Caco-2 (cell line): ENCODE data around the gene C11orf24. TPM values are rescaled to one million over a fixed set of nuclear protein-coding genes. Genes with fewer than 3 reads are reported as not detected.

Experiments used
- BruUV-seq: library from RNA; stranded (reverse); fragments of 400-500 nt; replicated peaks from 2 replicates; lab custom pipeline; 2021; lab: Mats Ljungman, UMichigan
- CTCF ChIA-PET: fragments of 300-600 bp; sonication (Branson Sonifier 250); formaldehyde crosslinking; loops from one replicate; lab custom pipeline; 2022; ENCODE audit warnings: antibody characterized with exemption; lab: Charles Lee
- POLR2A ChIA-PET: fragments of 300-600 bp; sonication (Branson Sonifier 250); formaldehyde crosslinking; loops from one replicate; lab custom pipeline; 2022; ENCODE audit warnings: antibody characterized with exemption; lab: Charles Lee
- DNase-seq, 2 experiments: peaks; one replicate each; pipeline versions ENCODE4 v3.0.0 to v3.0.0-alpha.2; 2020 to 2022
- H3K27me3 ChIP-seq: replicated peaks from 2 replicates; pipeline ENCODE4 v1.6.0; 2011; ENCODE audit warnings: low read length; ENCODE audit not compliant: control insufficient read depth, insufficient read depth
- H3K36me3 ChIP-seq: 2 replicates; pipeline ENCODE4 v1.5.1; 2011; ENCODE audit warnings: low read length; ENCODE audit not compliant: control insufficient read depth, insufficient read depth
- H3K4me1 ChIP-seq: fragments of 250-450 bp; sonication (Bioruptor Pico); 2 replicates; pipeline ENCODE4 v1.5.1; 2020; ENCODE audit warnings: mild to moderate bottlenecking
- H3K4me3 ChIP-seq: 2 replicates; pipeline ENCODE4 v1.5.1; 2011; ENCODE audit warnings: low read depth, mild to moderate bottlenecking, control low read depth, low read length
- H3K9me3 ChIP-seq: fragments of 250-450 bp; sonication (Bioruptor Pico); 2 replicates; pipeline ENCODE4 v1.5.1; 2020; ENCODE audit warnings: mild to moderate bottlenecking, moderate library complexity
- H3K27ac Mint-ChIP-seq: one replicate; pipeline ENCODE4 v1.8.0; 2022; ENCODE audit warnings: mixed read lengths; ENCODE audit not compliant: unreplicated experiment
- H3K27me3 Mint-ChIP-seq: one replicate; pipeline ENCODE4 v1.8.0; 2022; ENCODE audit warnings: mixed read lengths; ENCODE audit not compliant: insufficient read depth, unreplicated experiment
- H3K36me3 Mint-ChIP-seq: one replicate; pipeline ENCODE4 v1.8.0; 2022; ENCODE audit warnings: mild to moderate bottlenecking, mixed read lengths; ENCODE audit not compliant: insufficient read depth, unreplicated experiment
- H3K4me1 Mint-ChIP-seq: one replicate; pipeline ENCODE4 v1.8.0; 2022; ENCODE audit warnings: low read depth, mixed read lengths; ENCODE audit not compliant: unreplicated experiment
- H3K4me3 Mint-ChIP-seq: one replicate; pipeline ENCODE4 v1.8.0; 2022; ENCODE audit warnings: mild to moderate bottlenecking, moderate library complexity, mixed read lengths; ENCODE audit not compliant: unreplicated experiment
- H3K9me3 Mint-ChIP-seq: one replicate; pipeline ENCODE4 v1.8.0; 2022; ENCODE audit warnings: mixed read lengths; ENCODE audit not compliant: unreplicated experiment
- intact Hi-C: fragments of 100-400 bp; cut with micrococcal nuclease; formaldehyde crosslinking; loops from one replicate; pipeline ENCODE4 v1.10.0; 2022; ENCODE audit not compliant: unreplicated experiment
- total RNA-seq: library from RNA; stranded (reverse); gene quantifications from 2 replicates; pipeline ENCODE4 v1.2.3, GENCODE V29; 2022
- TF ChIP-seq, protein P1 (sequence below), 2 experiments: fragments of 200-600 bp in 1 of 2; IDR thresholded peaks; 1 replicate in 1 of 2; 2 replicates in 1 of 2; pipeline versions ENCODE4 v1.5.1 to v1.8.0; 2011 to 2022; ENCODE audit warnings: antibody characterized with exemption in 1 of 2, control low read depth in 1 of 2, inconsistent platforms in 1 of 2, low read depth in 1 of 2, low read length in 1 of 2, mild to moderate bottlenecking in 1 of 2, moderate library complexity in 1 of 2; ENCODE audit not compliant: insufficient read depth in 1 of 2, severe bottlenecking in 1 of 2, unreplicated experiment in 1 of 2

C11orf24 gene
- total RNA-seq, 1 experiment from 2014 or later = 79.8 TPM

DNA sequence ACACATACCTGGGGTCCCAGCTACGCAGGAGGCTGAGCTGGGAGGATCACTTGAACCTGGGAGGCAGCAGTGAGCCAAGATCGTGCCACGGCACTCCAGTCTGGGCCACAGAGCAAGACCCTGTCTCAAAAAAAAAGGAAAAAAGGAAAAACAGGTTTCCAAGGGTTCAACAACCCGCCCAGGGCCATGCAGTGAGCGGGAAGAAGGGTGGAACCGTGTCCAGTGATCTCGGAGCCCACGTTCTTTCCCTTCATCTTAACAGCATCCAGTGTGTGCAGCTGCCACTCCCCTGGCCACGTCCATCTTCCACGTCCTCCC is 25.7 kb upstream of the C11orf24 start:
- POLR2A ChIA-PET = interaction anchor here (0.5 to 4.0 kb wide), 11 partner anchors 9 to 133 kb away, joined by 3 to 43 read pairs (median 5); partner anchors contain the start of gene C11orf24
- no TSS peak for BruUV-seq
- Mint-ChIP-seq H3K9me3 (no peaks in the 10 kb centered on the region), H3K27ac (peak overlapping the region; percentile 89), H3K4me3 (peak overlapping the region; percentile 73), H3K4me1 (peaks cover 27% of the 10 kb centered on the region), H3K27me3 (no peaks in the 10 kb centered on the region), H3K36me3 (peaks cover 6% of the 10 kb centered on the region)
- no peaks in the 10 kb centered on the region for H3K9me3 ChIP-seq
- TF ChIP-seq, protein P1, sequence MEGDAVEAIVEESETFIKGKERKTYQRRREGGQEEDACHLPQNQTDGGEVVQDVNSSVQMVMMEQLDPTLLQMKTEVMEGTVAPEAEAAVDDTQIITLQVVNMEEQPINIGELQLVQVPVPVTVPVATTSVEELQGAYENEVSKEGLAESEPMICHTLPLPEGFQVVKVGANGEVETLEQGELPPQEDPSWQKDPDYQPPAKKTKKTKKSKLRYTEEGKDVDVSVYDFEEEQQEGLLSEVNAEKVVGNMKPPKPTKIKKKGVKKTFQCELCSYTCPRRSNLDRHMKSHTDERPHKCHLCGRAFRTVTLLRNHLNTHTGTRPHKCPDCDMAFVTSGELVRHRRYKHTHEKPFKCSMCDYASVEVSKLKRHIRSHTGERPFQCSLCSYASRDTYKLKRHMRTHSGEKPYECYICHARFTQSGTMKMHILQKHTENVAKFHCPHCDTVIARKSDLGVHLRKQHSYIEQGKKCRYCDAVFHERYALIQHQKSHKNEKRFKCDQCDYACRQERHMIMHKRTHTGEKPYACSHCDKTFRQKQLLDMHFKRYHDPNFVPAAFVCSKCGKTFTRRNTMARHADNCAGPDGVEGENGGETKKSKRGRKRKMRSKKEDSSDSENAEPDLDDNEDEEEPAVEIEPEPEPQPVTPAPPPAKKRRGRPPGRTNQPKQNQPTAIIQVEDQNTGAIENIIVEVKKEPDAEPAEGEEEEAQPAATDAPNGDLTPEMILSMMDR (IDR thresholded peaks at IDR 0.05; ENCODE audit: insufficient read depth in 1 of 2, low read depth in 1 of 2, low read length in 1 of 2, severe bottlenecking in 1 of 2, unreplicated experiment in 1 of 2) = no peak
- H3K4me3 ChIP-seq = no peak overlapping the region
- no peaks in the 10 kb centered on the region for H3K27me3 ChIP-seq
- no peaks in the 10 kb centered on the region for H3K36me3 ChIP-seq
- CTCF ChIA-PET = interaction anchor here (0.7 to 4.4 kb wide), 22 partner anchors 10 to 288 kb away, joined by 3 to 100 read pairs (median 6); partner anchors contain the start of genes ALDH3B1, C11orf24 and LRP5
- H3K4me1 ChIP-seq = peaks cover 31% of the 10 kb centered on the region
- DNase-seq = no peak
- intact Hi-C loops = loop anchor here (2.0 to 10.0 kb wide), 4 partner anchors 27 to 173 kb away; partner anchors contain the start of genes C11orf24 and CHKA

DNA sequence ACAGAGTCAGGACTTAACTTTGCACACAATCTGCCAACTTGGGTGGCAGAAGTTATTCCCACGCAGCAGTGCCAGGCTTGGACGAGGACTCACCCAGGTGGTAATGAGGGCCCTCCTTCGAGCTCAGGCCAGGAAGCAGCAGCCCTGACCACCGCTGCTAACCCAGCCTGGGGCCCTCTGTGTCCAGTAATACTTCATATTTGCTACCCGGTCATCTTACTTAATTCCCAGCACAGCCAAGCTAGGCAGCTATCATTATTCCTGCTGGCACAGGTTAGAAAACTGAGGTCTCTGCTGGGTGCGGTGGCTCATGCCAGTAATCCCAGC is 25.2 kb upstream of the C11orf24 start:
- intact Hi-C loops = loop anchor here (2.0 to 10.0 kb wide), 4 partner anchors 26 to 172 kb away; partner anchors contain the start of genes C11orf24 and CHKA
- peaks cover 28% of the 10 kb centered on the region for H3K4me1 ChIP-seq
- Mint-ChIP-seq H3K36me3 (peaks cover 6% of the 10 kb centered on the region), H3K27ac (peak overlapping the region; percentile 80), H3K4me1 (peaks cover 27% of the 10 kb centered on the region), H3K9me3 (no peaks in the 10 kb centered on the region), H3K4me3 (peak overlapping the region; percentile 57), H3K27me3 (no peaks in the 10 kb centered on the region)
- no peaks in the 10 kb centered on the region for H3K9me3 ChIP-seq
- no peak for DNase-seq
- TF ChIP-seq, protein P1 (IDR thresholded peaks at IDR 0.05; ENCODE audit: insufficient read depth in 1 of 2, low read depth in 1 of 2, low read length in 1 of 2, severe bottlenecking in 1 of 2, unreplicated experiment in 1 of 2) = no peak
- H3K4me3 ChIP-seq = no peak overlapping the region
- CTCF ChIA-PET = interaction anchor here (0.6 to 4.4 kb wide), 7 partner anchors 25 to 88 kb away, joined by 5 to 100 read pairs (median 28); partner anchors contain the start of gene C11orf24
- POLR2A ChIA-PET = interaction anchor here (1.0 to 4.0 kb wide), 4 partner anchors 18 to 40 kb away, joined by 3 to 43 read pairs (median 8); partner anchors contain the start of gene C11orf24
- BruUV-seq = no TSS peak
- H3K27me3 ChIP-seq = no peaks in the 10 kb centered on the region
- H3K36me3 ChIP-seq = no peaks in the 10 kb centered on the region

DNA sequence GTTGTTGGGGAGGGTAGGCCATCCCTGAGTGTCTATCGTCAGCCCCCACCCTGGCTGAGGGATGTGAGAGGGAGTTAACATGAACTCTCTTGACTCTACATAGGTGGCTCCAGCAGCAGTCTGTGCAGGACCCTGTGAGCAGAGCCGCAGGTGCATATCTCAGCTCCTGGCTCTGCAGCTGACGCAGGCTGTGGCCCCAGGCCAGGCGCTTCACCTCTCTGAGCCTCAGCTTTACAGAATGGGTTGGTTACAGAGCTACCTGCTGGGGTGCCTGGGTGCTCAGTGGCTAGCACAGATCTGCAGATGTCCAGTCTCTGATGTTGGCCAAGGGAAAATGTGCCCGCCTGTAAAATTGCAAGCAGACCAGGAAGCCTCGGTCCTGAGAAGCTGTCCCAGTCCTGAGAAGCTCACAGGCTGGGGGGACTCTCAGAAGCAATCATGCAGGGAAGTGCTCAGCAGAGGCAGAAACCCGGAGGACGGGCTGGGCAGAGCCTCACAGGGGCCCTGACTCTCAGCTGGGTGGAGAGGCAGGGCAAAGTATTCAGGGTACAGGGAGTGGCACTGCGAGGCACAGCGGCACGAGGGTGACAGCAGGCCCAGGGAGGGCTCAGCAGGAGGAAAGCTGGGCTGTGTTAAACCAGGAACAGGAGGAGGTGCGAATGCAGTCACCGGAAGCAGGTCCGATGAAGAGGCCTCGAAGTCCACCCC is 24.7 kb upstream of the C11orf24 start:
- TF ChIP-seq, protein P1 (IDR thresholded peaks at IDR 0.05; ENCODE audit: insufficient read depth in 1 of 2, low read depth in 1 of 2, low read length in 1 of 2, severe bottlenecking in 1 of 2, unreplicated experiment in 1 of 2) = no peak
- Mint-ChIP-seq H3K36me3 (peaks cover 6% of the 10 kb centered on the region), H3K27ac (peak overlapping the region; percentile 80), H3K9me3 (no peaks in the 10 kb centered on the region), H3K4me3 (peak overlapping the region; percentile 57), H3K27me3 (no peaks in the 10 kb centered on the region), H3K4me1 (peaks cover 27% of the 10 kb centered on the region)
- no peaks in the 10 kb centered on the region for H3K9me3 ChIP-seq
- peak in 1 of 2 experiments; percentile 40 for DNase-seq
- POLR2A ChIA-PET = interaction anchor here (1.0 to 4.0 kb wide), 3 partner anchors 18 to 26 kb away, joined by 3 to 43 read pairs (median 4); partner anchors contain the start of gene C11orf24
- no TSS peak for BruUV-seq
- H3K4me1 ChIP-seq = peaks cover 28% of the 10 kb centered on the region
- H3K36me3 ChIP-seq = no peaks in the 10 kb centered on the region
- no peak overlapping the region for H3K4me3 ChIP-seq
- H3K27me3 ChIP-seq = no peaks in the 10 kb centered on the region
- intact Hi-C loops = loop anchor here (2.0 to 10.0 kb wide), 4 partner anchors 26 to 172 kb away; partner anchors contain the start of genes C11orf24 and CHKA
- CTCF ChIA-PET = interaction anchor here (0.6 to 4.4 kb wide), 6 partner anchors 25 to 88 kb away, joined by 3 to 100 read pairs (median 22); partner anchors contain the start of gene C11orf24
